ENCODE measurements around the gene PUS3.

DNA sequence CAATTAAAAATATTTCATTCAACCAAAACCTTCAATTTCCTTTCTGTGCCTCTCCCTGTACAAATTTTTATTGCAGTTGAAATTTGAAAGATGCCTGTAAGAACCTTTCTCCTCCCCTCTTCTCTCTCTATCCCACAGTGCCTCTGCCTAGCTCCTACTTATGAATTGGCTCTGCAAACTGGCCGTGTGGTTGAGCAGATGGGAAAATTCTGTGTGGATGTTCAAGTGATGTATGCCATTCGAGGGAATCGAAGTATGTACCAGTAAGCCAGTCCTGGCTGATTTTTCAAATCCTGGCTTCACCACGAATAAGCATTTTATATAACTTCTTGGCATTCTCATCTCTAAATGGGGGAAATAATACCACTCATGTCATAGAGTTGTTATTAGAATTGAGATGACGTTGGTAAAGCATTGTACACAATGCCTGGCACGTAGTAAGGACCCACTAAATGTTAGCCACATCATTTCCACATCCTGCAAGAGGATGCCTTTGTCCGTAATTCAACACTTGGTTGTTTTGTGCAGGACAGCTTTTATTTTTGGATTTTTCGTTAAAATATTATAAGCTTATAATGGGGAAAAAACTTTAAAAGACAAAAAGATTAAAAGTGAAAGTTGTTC is 7.3 kb upstream of the PUS3 start:
- TF ChIP-seq EP300 (conservative IDR thresholded peaks at IDR 0.05; ENCODE audit: poor library complexity, severe bottlenecking) (no peak), EZH2 (IDR thresholded peaks at IDR 0.05; ENCODE audit: borderline replicate concordance, insufficient read depth, low read length, poor library complexity, severe bottlenecking) (no peak), POLR2AphosphoS5 (IDR thresholded peaks at IDR 0.05) (no peak), RAD21 (conservative IDR thresholded peaks at IDR 0.05) (no peak), TAF1 (IDR thresholded peaks at IDR 0.05; ENCODE audit: low read depth) (no peak)
- TF ChIP-seq, protein P1, sequence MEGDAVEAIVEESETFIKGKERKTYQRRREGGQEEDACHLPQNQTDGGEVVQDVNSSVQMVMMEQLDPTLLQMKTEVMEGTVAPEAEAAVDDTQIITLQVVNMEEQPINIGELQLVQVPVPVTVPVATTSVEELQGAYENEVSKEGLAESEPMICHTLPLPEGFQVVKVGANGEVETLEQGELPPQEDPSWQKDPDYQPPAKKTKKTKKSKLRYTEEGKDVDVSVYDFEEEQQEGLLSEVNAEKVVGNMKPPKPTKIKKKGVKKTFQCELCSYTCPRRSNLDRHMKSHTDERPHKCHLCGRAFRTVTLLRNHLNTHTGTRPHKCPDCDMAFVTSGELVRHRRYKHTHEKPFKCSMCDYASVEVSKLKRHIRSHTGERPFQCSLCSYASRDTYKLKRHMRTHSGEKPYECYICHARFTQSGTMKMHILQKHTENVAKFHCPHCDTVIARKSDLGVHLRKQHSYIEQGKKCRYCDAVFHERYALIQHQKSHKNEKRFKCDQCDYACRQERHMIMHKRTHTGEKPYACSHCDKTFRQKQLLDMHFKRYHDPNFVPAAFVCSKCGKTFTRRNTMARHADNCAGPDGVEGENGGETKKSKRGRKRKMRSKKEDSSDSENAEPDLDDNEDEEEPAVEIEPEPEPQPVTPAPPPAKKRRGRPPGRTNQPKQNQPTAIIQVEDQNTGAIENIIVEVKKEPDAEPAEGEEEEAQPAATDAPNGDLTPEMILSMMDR (IDR thresholded peaks at IDR 0.05; ENCODE audit: poor library complexity, severe bottlenecking): no peak
- TF ChIP-seq, protein P2, sequence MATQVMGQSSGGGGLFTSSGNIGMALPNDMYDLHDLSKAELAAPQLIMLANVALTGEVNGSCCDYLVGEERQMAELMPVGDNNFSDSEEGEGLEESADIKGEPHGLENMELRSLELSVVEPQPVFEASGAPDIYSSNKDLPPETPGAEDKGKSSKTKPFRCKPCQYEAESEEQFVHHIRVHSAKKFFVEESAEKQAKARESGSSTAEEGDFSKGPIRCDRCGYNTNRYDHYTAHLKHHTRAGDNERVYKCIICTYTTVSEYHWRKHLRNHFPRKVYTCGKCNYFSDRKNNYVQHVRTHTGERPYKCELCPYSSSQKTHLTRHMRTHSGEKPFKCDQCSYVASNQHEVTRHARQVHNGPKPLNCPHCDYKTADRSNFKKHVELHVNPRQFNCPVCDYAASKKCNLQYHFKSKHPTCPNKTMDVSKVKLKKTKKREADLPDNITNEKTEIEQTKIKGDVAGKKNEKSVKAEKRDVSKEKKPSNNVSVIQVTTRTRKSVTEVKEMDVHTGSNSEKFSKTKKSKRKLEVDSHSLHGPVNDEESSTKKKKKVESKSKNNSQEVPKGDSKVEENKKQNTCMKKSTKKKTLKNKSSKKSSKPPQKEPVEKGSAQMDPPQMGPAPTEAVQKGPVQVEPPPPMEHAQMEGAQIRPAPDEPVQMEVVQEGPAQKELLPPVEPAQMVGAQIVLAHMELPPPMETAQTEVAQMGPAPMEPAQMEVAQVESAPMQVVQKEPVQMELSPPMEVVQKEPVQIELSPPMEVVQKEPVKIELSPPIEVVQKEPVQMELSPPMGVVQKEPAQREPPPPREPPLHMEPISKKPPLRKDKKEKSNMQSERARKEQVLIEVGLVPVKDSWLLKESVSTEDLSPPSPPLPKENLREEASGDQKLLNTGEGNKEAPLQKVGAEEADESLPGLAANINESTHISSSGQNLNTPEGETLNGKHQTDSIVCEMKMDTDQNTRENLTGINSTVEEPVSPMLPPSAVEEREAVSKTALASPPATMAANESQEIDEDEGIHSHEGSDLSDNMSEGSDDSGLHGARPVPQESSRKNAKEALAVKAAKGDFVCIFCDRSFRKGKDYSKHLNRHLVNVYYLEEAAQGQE (IDR thresholded peaks at IDR 0.05; ENCODE audit: borderline replicate concordance): no peak

Measured in neural cell (in vitro differentiated cells).